Measurements from ENCODE around the gene SLC7A5.
"Not testable (repeated sequence)": the region's sequence is repeated elsewhere in the genome, so short reads cannot be mapped to it uniquely, and the experiment has no call there.

Gene SLC7A5

GRCh38 chr16:87817370-87817769, 51.9 kb downstream of the SLC7A5 start:
- in situ Hi-C loops (cut with HindIII; ENCODE audit: low pct_ligation_motif_present, low pct_unique_long_range_greater_than_20kb, low sequenced_read_pairs); DNase-seq: not testable (repeated sequence)

GRCh38 chr16:87816507-87817100, 52.7 kb downstream of the SLC7A5 start:
- in situ Hi-C loops (cut with HindIII; ENCODE audit: low pct_ligation_motif_present, low pct_unique_long_range_greater_than_20kb, low sequenced_read_pairs) = no loop called here

GRCh38 chr16:87815567-87815966, 53.7 kb downstream of the SLC7A5 start:
- DNase-seq = no peak
- in situ Hi-C loops (cut with HindIII; ENCODE audit: low pct_ligation_motif_present, low pct_unique_long_range_greater_than_20kb, low sequenced_read_pairs) = no loop called here

More at GRCh38 chr16:87816507-87817100, 52.7 kb downstream of the SLC7A5 start:
- no peak for DNase-seq

GRCh38 chr16:87812200-87812656, 57.1 kb downstream of the SLC7A5 start:
- DNase-seq = no peak
- in situ Hi-C loops (cut with HindIII; ENCODE audit: low pct_ligation_motif_present, low pct_unique_long_range_greater_than_20kb, low sequenced_read_pairs) = no loop called here

- DNase-seq; in situ Hi-C loops (cut with HindIII; ENCODE audit: low pct_ligation_motif_present, low pct_unique_long_range_greater_than_20kb, low sequenced_read_pairs): not testable (repeated sequence)
These were observed 57.9 kb downstream of the SLC7A5 start for GRCh38 chr16:87811454-87811853.

GRCh38 chr16:87809150-87809902, 60.0 kb downstream of the SLC7A5 start:
- no peak for DNase-seq
- in situ Hi-C loops (cut with HindIII; ENCODE audit: low pct_ligation_motif_present, low pct_unique_long_range_greater_than_20kb, low sequenced_read_pairs) = no loop called here

- in situ Hi-C loops (cut with HindIII; ENCODE audit: low pct_ligation_motif_present, low pct_unique_long_range_greater_than_20kb, low sequenced_read_pairs) = no loop called here
- no peak for DNase-seq
These were observed 61.2 kb downstream of the SLC7A5 start for GRCh38 chr16:87808108-87808507.

GRCh38 chr16:87806641-87807546, 62.4 kb downstream of the SLC7A5 start:
- in situ Hi-C loops (cut with HindIII; ENCODE audit: low pct_ligation_motif_present, low pct_unique_long_range_greater_than_20kb, low sequenced_read_pairs) = no loop called here
- DNase-seq = peak; percentile 90

GRCh38 chr16:87806261-87806640, 63.1 kb downstream of the SLC7A5 start:
- peak; percentile 21 for DNase-seq
- in situ Hi-C loops (cut with HindIII; ENCODE audit: low pct_ligation_motif_present, low pct_unique_long_range_greater_than_20kb, low sequenced_read_pairs) = no loop called here

- DNase-seq = no peak
- in situ Hi-C loops (cut with HindIII; ENCODE audit: low pct_ligation_motif_present, low pct_unique_long_range_greater_than_20kb, low sequenced_read_pairs) = no loop called here
These were observed 65.9 kb downstream of the SLC7A5 start for GRCh38 chr16:87803385-87803784.

GRCh38 chr16:87802670-87803069, 66.6 kb downstream of the SLC7A5 start:
- in situ Hi-C loops (cut with HindIII; ENCODE audit: low pct_ligation_motif_present, low pct_unique_long_range_greater_than_20kb, low sequenced_read_pairs) = no loop called here
- DNase-seq = no peak

- in situ Hi-C loops (cut with HindIII; ENCODE audit: low pct_ligation_motif_present, low pct_unique_long_range_greater_than_20kb, low sequenced_read_pairs) = no loop called here
These were observed 67.5 kb downstream of the SLC7A5 start for GRCh38 chr16:87801679-87802259.

GRCh38 chr16:87800497-87800896, 68.8 kb downstream of the SLC7A5 start:
- DNase-seq = no peak
- in situ Hi-C loops (cut with HindIII; ENCODE audit: low pct_ligation_motif_present, low pct_unique_long_range_greater_than_20kb, low sequenced_read_pairs) = no loop called here

More at GRCh38 chr16:87801679-87802259, 67.5 kb downstream of the SLC7A5 start:
- no peak for DNase-seq

GRCh38 chr16:87795336-87795735, 74.0 kb downstream of the SLC7A5 start:
- in situ Hi-C loops (cut with HindIII; ENCODE audit: low pct_ligation_motif_present, low pct_unique_long_range_greater_than_20kb, low sequenced_read_pairs) = no loop called here
- DNase-seq = no peak

- in situ Hi-C loops (cut with HindIII; ENCODE audit: low pct_ligation_motif_present, low pct_unique_long_range_greater_than_20kb, low sequenced_read_pairs) = no loop called here
- no peak for DNase-seq
These were observed 74.7 kb downstream of the SLC7A5 start for GRCh38 chr16:87794485-87795078.

GRCh38 chr16:87792205-87792565, 77.1 kb downstream of the SLC7A5 start:
- DNase-seq = no peak
- in situ Hi-C loops (cut with HindIII; ENCODE audit: low pct_ligation_motif_present, low pct_unique_long_range_greater_than_20kb, low sequenced_read_pairs) = no loop called here

- in situ Hi-C loops (cut with HindIII; ENCODE audit: low pct_ligation_motif_present, low pct_unique_long_range_greater_than_20kb, low sequenced_read_pairs) = no loop called here
These were observed 77.8 kb downstream of the SLC7A5 start for GRCh38 chr16:87791295-87792204.

More at GRCh38 chr16:87791295-87792204, 77.8 kb downstream of the SLC7A5 start:
- no peak for DNase-seq
